ENCODE data around the gene SORBS1. TPM values are rescaled to one million over a fixed set of nuclear protein-coding genes. Genes with fewer than 3 reads are reported as not detected.
"Not testable (repeated sequence)": the region's sequence is repeated elsewhere in the genome, so short reads cannot be mapped to it uniquely, and the experiment has no call there.

Gene SORBS1
- total RNA-seq, 2 donors from 2014 or later, result 17.6 to 150 TPM

DNA sequence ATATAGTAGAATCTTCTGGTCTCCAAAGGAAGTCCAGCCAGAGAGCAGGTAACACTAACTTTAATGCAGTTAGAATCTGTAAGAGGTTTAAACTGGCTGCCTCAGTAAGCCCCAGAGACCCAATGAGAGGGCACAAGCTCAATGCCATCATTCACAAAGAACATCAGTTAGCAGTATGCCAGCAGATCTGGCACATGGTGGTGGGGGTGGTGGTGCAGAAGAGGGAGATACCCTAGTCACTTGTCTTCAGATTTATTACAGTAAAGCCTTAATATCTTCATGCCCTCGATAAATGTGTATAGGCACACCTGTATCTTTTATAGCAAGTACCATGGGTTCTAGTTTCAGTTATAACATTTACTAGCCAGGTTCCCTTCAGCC, 86.2 kb downstream of the SORBS1 start:
- DNase-seq, result no peak
- peak overlapping the region; percentile 70 for H3K27ac ChIP-seq
- H3K9ac ChIP-seq (ENCODE audit: low read depth in 2 of 2, low read length in 2 of 2), result peak overlapping the region in 1 of 2 donors; percentile 58
- no peaks in the 10 kb centered on the region for H3K27me3 ChIP-seq
- H3K36me3 ChIP-seq, result no peaks in the 10 kb centered on the region
- TF ChIP-seq, protein P1, sequence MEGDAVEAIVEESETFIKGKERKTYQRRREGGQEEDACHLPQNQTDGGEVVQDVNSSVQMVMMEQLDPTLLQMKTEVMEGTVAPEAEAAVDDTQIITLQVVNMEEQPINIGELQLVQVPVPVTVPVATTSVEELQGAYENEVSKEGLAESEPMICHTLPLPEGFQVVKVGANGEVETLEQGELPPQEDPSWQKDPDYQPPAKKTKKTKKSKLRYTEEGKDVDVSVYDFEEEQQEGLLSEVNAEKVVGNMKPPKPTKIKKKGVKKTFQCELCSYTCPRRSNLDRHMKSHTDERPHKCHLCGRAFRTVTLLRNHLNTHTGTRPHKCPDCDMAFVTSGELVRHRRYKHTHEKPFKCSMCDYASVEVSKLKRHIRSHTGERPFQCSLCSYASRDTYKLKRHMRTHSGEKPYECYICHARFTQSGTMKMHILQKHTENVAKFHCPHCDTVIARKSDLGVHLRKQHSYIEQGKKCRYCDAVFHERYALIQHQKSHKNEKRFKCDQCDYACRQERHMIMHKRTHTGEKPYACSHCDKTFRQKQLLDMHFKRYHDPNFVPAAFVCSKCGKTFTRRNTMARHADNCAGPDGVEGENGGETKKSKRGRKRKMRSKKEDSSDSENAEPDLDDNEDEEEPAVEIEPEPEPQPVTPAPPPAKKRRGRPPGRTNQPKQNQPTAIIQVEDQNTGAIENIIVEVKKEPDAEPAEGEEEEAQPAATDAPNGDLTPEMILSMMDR (IDR thresholded peaks at IDR 0.05), result no peak
- no peak overlapping the region for H3K4me3 ChIP-seq
- intact Hi-C loops (cut with DNase I), result no loop called here
- no peaks in the 10 kb centered on the region for H3K4me1 ChIP-seq
- no peaks in the 10 kb centered on the region for H3K9me3 ChIP-seq

DNA sequence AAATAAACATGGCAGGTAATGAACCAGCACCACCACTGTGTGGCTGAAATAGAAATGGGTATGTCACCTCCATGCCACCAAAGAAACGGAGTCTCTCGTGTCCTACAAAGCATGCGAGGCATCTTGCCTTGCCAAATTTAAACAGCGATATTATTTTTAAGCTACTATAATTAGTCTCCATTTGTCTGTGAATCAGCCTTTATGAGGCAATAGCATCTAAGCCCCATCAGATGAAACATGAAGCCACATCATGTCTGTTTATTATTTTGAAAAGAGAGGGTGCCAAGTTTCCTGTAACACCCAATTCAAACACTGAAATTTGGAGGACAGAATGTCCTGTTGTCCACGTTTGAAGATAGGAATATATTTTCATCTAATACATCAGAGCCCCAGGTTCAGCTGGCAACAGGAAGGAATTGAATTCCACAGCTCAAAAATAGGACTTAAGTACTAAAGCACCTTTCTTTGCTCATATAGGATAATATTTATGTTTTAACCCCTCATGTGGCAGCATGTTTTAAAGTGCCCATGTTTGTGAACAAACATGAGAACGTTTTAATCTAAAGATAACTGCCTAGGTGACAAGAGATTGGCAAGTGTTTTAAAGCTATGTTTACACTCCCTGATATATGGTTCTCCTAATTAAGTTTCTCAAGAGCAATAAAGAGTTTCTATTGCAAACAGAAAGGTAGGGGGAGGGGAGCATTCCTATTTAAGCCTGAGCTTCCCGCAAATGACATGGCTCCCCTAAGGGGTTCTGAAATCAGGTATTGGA, 86.8 kb downstream of the SORBS1 start:
- Histone ChIP-seq H3K9ac (ENCODE audit: low read depth in 2 of 2, low read length in 2 of 2) (peak overlapping the region in 1 of 2 donors; percentile 58), H3K4me1 (no peaks in the 10 kb centered on the region), H3K27ac (peak overlapping the region; percentile 70), H3K27me3 (no peaks in the 10 kb centered on the region), H3K36me3 (no peaks in the 10 kb centered on the region), H3K9me3 (no peaks in the 10 kb centered on the region), H3K4me3 (no peak overlapping the region)
- DNase-seq, result peak; percentile 55
- intact Hi-C loops (cut with DNase I), result no loop called here
- TF ChIP-seq, protein P1 (IDR thresholded peaks at IDR 0.05), result no peak

DNA sequence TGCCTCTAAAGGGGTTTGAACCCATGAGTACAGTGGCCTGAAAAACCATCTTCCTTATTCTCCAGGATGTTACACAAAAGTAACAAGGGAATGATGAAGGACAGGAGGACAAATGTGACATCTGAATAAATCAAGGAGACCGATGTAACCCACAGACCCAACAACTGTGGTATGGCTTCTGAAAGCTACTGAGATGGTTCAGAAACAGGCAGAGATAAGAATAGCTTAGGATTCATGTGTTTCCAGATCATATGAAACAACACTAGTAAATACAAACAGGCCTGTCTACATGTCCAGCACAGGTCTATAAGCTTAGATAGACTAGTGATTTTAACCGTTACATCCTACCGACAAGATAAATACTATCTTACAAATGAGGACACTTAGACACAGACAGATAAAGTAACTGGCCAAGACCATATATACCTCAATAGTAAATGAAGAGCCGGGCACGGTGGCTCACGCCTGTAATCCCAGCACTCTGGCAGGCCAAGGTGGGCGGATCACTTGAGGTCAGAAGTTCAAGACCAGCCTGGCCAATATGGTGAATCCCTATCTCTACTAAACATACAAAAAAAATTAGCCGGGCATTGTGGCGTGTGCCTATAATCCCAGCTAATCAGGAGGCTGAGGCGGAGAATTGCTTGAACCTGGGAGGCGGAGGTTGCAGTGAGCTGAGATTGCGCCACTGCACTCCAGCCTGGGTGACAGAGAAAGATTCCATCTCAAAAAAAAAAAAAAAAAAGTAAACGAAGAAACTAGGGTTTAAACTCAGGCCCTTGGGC, 88.7 kb downstream of the SORBS1 start:
- Histone ChIP-seq H3K4me1 (peaks cover 3% of the 10 kb centered on the region), H3K27me3 (no peaks in the 10 kb centered on the region), H3K9me3 (no peaks in the 10 kb centered on the region), H3K4me3 (no peak overlapping the region), H3K36me3 (no peaks in the 10 kb centered on the region), H3K9ac (ENCODE audit: low read depth in 2 of 2, low read length in 2 of 2) (no peak overlapping the region), H3K27ac (no peak overlapping the region)
- TF ChIP-seq, protein P1 (IDR thresholded peaks at IDR 0.05), result no peak
- intact Hi-C loops (cut with DNase I), result no loop called here
- no peak for DNase-seq

DNA sequence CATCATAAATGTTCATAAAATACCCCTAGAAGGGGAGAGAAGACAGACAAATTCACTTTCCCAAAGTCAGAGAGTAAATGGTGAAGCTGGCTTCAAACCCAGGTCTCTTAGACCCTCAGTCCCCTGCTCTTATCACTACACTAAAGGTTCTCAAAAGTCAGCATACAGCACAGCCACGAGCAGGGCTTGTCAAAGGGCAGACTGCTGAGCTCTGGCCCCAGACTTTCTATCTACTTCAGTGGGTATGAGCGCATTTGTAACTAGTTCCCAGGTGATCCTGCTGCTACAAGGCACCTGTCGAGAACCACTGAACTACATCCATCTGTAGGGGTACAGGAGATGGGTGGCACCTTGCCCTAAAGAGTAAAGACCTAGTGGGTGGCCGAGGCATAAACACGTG, 91.5 kb downstream of the SORBS1 start:
- no peak overlapping the region for H3K4me3 ChIP-seq
- H3K27me3 ChIP-seq, result no peaks in the 10 kb centered on the region
- no peak overlapping the region for H3K9ac ChIP-seq (ENCODE audit: low read depth in 2 of 2, low read length in 2 of 2)
- intact Hi-C loops (cut with DNase I), result no loop called here
- TF ChIP-seq, protein P1 (IDR thresholded peaks at IDR 0.05), result no peak
- peaks cover 3% of the 10 kb centered on the region for H3K4me1 ChIP-seq
- H3K27ac ChIP-seq, result no peak overlapping the region
- no peak for DNase-seq
- no peaks in the 10 kb centered on the region for H3K9me3 ChIP-seq
- no peaks in the 10 kb centered on the region for H3K36me3 ChIP-seq

DNA sequence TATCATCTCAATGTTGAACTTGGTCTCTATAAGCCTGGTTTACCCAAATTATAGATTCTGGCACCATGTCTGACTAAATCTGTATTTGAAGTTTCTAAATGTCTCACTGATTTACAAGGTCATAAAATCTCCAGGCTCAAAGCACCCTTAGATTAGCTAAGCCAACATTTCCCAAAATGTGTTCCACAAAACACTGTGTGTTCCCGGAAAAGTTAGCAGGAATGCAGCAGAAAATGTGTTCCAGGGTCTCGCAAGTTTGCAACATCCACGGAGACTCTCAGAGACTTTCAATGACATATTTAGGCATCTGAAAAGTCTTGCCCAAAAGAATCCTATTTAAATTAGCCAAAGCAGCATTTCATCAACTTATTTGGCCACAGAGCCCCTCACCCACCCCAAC, 91.9 kb downstream of the SORBS1 start:
- Histone ChIP-seq H3K27ac (no peak overlapping the region), H3K27me3 (no peaks in the 10 kb centered on the region), H3K9ac (ENCODE audit: low read depth in 2 of 2, low read length in 2 of 2) (no peak overlapping the region), H3K4me1 (peaks cover 3% of the 10 kb centered on the region), H3K9me3 (no peaks in the 10 kb centered on the region), H3K4me3 (no peak overlapping the region), H3K36me3 (no peaks in the 10 kb centered on the region)
- DNase-seq, result no peak
- intact Hi-C loops (cut with DNase I), result no loop called here
- TF ChIP-seq, protein P1 (IDR thresholded peaks at IDR 0.05), result no peak

DNA sequence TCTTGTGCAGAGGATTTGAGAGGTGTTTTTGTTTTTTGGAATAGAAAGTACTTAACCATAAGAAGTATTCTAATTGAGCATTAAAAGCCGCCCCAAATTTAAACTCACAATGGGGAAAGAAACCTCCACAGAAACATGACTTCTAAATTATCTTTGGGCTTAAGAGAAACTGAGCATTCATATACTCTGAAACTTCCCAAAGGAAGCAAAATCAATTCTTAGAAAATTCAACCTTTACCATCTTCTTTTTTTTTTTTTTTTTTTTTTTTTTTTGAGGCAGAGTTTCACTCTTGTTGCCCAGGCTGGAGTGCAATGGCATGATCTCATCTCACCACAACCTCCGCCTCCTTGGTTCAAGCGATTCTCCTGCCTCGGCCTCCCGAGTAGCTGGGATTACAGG, 93.5 kb downstream of the SORBS1 start:
- intact Hi-C loops (cut with DNase I); DNase-seq; H3K27ac ChIP-seq; H3K4me1 ChIP-seq; H3K4me3 ChIP-seq; H3K9me3 ChIP-seq; H3K27me3 ChIP-seq; H3K36me3 ChIP-seq: not testable (repeated sequence)
- H3K9ac ChIP-seq (ENCODE audit: low read depth in 2 of 2, low read length in 2 of 2), result peak overlapping the region in 1 of 2 donors; percentile 8

Data from colonic mucosa (tissue), 4 donors.